HG03378 (cell line): ENCODE measurements around the gene GREB1.
A peak's percentile ranks its signal among the peaks of the same experiment; 100 is the strongest.

Experiments used
- ATAC-seq: cut with Tn5 transposase; IDR thresholded peaks from one replicate; pipeline ENCODE4 v1.9.1; 2021; ENCODE audit warnings: mild to moderate bottlenecking, moderate library complexity; ENCODE audit not compliant: unreplicated experiment

The GREB1 gene

DNA sequence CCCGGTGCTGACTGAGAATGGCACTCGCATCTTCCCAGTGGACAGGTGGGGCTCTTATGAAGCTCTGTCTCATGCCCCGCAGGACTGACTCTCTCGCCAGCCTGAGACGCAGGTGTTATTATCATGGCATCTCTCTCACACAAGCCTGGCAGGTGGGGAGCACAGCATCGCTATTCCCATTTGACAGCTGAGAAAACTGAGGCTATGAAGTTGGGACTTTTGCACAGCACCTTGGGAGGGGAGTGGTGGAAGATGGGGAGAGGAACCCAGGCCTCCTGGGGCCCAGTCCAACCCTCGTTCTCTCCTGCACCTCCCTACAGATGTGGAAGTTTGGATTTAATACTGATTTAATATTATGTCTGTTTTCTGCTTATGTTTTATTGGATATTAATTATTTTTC lies 145.2 kb downstream of the GREB1 start:
- ATAC-seq, result no peak

DNA sequence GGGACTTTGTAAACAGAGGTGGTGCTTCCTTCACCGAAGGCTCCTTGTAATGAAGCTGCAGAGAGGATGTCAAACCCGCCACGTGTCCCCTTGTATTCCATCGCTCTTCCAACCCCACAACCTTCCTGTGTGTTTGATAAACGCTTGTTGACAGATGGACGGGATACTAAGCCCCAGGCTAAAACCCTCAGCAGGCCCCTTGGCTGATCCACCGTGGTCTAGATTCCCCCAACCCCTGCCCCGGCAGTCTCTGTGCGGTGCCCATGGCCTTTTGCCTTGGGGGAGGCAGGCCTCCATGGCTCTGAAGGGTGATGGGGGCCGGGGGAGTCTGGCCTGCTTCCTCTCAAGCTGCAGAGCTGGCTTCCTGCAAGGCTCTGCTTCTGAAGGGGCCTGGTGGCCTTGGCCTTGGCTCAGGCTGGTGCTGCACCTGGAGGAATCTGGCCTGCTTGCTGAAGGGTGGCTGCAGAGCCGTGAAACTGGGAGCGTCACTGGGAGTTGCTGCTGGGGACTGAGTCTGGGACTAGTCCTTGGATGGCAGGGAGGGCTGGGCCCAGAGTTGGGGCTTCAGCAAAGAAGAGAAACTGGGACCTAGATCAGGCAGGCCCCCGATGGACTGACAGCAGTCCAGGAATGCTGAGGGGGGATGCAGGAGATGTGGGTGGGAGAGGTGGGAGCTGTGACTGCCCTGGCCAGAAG lies 145.8 kb downstream of the GREB1 start:
- ATAC-seq, result no peak

DNA sequence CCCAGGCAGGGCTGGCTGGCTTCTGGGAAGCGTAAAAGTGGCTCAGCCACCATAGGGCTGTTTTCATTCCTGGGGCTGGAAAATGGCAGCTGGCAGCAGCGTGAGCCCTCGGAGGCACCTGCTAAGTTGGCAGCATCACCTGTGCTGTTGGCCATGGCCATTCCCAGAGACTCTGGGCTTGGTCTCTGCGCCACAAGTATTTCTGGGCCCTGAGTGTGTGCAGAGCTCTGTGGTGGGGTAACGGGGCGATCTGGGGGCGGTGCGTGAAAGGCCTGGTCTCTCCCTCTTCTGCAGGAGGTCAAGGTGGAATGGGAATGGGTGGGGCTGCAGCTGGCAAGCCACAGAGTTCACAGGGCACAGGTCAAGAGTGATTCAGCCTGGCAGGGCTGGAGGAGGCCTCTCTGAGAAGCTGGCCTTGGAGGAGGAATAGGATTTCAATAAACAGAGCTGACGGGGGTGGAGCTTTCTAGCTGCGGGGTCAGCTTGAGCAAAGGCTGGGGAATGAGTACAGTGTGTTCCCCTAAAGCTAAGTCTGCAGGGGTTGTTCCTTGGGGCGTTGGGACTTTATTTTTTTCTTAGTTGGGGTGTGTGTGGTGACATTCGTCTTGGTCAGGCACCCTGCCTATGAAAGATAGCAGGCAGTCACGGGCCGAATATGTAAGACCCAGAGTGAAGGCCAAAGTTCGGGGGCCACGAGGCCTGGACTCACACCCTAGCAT lies 146.5 kb downstream of the GREB1 start:
- ATAC-seq, result no peak

DNA sequence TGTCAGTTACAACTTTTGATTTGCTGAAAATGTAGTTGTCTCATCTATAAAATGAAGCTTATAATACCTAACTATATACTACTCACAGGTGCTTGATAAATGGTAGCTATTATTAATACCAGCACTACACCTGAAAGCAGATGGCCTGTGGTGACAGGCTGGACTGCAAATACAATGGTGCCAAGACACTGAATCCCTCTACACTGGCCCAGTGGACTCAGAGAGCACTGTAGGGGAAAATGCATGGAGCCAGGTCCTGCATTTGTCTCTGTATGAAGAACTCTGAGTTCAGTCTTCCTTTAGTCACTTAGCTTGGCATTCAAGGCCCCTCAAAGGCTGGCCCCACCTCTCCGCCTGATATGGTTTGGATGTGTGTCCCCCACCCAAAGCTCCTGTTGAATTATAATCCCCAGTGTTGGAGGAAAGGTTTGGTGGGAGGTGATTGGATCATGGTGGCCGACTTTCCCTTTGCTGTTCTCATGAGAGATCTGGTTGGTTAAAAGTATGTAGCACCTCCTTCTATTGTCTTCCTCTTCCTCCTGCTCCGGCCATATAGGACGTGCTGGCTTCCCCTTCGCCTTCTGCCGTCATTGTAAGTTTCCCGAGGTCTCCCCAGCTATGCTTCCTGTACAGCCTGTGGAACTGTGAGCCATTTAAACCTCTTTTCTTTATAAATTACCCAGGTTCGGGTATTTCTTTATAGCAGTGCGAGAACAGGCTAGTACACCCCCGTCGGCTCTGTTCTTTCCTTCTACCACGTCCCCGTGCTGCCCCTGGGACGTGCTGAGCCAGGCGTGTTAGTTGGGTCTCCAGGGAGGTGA lies 147.3 kb downstream of the GREB1 start:
- ATAC-seq, result no peak

DNA sequence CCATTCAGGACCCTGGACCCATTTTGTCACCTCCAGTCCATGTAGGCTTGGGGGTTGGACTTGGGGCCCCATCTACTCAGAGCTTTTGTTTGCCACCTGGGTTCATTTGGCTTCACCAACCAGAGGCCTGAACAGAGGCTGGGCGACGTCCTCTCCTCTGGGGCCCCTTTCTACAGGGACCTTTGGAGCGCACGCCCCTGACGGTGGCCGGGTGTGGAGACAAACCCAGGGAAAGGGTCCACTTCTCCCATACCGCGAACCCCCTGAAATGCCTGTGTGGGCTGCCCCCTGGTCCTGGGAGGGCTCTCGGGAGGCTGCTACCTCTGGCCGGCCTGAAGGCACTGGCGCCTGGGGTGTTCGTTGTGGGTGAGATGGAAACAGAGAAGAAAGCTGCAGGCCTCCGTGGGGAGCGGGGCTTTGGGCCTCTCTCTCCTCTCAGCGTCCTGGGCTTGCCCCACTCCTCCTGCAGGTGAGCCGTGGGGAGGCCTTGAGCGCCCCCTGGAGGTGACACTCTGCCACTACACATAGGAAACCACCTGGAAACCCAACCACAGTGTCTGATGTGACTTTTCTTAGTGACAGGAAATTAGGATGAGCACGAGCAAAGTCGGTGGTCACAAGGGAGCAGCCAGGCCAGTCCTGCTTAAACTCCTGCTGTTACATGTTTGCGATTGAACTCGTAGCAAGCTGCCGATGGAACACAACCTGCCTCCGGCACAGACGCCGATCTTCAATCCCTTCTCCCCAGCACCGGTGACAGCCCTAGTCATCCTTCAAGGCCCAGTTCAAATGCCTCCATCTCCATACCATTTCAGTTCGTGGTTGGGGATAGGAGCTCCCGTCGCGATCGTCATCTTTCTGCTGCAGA lies 148.1 kb downstream of the GREB1 start:
- no peak for ATAC-seq

DNA sequence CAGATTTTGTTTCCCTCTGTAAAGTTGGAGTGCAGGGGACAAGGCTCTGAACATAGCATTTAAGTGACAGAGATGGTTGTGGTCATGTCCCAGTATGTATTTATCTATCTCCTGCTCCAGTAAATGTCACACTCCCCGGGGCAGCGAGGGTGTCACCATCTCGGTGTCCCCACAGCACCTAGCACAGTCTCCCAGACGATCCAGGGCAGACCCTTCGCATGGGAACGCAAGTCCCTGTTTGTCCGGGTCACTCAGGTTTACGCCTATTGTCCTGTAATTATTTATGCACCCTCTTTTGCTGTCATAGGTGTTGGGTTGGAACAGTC lies 148.7 kb downstream of the GREB1 start:
- no peak for ATAC-seq

DNA sequence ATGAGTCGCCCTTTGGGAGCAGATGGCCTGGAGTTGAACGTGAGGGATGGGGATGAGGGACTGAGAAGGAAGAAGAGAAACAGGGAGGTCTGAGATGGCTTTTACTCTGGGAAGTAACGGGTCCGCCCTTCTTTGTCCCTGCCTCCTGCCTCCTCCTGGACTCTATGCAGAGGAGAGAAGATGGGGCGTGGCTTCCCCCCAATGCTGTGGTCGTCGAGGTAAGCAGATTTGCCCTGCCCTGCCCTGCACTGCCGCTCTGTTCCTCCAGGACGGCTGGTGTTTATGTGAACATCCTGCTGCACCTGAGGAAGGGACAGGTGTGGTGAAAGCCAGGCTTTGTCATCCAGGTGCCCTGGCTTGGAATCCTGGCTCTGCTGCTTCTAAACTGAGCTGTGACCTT lies 149.6 kb downstream of the GREB1 start:
- no peak for ATAC-seq

DNA sequence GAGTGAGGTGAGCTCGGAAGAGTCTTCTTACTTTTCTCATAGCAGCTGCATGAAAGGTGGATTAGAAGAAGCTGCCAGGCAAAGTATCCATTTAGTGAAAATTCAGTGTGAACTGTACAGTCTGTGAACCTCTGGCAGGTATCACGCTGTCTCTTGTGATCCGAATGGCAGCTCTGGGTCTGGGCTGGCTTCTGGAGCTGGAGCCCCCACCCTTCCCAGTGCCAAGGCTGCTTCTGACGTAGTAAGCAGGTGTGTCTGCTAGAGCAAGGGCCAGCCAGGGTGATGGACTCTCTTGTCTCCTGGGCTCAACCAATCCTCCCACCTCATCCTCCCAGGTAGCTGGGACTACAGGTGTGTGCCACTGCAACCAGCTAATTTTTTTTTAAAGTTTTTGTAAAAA lies 150.1 kb downstream of the GREB1 start:
- ATAC-seq, result no peak

DNA sequence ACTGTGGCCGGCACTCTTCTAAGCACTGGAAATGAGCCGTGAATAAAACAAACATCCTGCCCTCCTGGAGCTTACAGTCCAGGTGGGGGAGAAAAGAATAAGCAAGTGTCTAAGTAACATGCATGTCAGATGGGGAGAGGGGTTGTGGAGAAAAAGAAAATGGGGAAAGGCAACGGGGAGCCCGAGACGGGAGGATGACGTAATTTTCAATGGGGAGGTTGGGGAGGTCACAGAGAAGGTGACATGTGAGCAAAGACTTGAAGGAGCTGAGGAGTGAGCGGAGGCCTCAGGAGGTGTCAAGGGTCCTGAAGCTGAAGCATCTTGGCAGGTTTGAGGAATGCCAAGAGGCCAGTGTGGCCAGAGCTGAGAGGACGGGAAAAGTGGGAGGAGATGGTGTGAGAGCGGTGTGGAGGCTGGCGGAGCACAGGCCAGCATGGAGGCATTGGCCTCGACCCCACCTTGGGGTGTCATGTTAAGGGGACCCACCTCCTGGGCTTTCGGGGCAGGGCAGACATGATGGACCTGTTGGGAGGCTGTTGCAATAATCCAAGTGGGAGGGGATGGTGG lies 151.1 kb downstream of the GREB1 start:
- no peak for ATAC-seq

DNA sequence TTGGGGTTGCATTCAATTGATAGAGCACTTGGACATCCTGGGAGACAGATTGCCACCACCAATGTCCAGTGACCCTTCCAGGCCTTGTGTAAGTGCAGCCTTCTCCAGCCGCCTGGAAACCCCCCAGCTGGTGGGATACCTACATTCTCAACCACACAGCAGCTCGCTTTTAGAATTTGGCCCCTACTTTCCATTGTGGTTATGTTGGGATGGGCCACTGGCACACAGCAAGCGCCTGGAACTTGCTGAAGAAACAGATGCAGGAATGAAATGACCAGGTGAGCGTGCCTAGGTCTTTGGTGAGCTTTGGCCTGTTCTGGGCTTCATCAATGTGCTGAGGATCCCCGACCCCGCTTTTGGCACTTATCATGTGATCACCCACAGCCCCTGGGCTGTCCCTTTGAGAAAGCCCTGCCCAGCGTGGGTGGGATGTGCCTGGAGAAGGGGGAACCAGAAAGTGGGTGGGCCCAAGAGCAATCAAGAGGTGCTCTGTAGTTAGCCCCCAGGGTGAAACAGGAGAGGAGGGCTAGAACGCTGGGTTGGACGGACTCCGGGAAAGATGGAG lies 152.1 kb downstream of the GREB1 start:
- no peak for ATAC-seq

DNA sequence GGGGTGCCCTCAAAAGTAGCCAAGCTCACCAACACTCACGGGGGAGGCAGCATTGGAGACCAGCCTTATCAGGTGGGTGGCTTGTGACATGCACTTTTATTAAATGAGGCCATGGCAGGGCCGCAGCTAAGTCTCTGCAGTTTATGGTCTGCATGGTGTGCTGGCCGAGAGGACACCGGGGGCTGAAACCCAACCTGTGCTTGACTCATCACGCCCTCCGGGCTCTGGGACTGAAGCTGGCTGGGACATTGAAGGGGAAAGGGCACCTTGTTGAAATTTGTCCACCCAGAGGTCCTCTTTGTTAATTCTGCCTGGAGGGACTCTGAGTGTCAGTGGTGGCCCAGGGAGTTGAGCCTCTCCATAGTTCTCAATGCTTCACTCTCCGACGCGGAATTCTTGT lies 153.9 kb downstream of the GREB1 start:
- no peak for ATAC-seq

DNA sequence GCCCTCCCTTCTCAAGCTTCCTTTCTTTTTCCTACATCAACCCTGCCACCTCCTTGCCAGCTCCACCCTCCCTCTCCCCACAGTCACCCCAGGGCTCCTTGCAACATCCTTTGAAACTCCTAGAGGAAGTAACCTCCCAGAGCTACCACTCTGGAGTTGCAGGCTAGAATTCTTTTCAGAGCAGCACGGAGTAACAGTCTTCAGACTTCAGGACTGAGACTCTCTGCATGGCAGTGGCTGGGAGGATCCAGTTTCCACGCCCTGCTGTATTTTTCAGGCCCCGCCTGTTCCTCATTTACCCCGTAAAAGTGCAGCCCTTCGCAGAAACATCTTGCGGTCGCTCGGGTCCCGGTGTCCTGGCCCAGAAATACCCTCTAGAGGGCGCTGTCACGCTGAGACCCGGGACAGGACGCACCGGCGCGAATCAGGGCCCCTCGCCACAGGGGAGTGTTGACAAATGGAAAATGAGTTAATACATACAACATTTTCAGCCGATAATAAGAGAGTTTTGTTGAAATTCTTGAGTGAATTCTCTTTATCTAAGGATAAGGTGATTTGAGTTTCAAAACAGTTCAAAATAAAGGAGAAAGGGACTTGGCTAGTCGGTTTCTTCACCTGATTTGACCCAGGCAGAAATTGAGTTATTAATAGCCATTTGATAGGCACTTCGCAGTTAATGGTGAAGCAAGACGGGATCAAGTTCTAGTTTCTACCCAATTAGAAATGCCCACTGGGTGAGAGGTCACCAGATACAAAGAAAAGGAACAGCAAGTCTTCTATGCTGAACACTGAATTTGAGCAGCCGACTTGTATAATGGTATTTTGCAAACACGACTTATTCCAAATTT lies 154.6 kb downstream of the GREB1 start:
- peak; percentile 75 for ATAC-seq

DNA sequence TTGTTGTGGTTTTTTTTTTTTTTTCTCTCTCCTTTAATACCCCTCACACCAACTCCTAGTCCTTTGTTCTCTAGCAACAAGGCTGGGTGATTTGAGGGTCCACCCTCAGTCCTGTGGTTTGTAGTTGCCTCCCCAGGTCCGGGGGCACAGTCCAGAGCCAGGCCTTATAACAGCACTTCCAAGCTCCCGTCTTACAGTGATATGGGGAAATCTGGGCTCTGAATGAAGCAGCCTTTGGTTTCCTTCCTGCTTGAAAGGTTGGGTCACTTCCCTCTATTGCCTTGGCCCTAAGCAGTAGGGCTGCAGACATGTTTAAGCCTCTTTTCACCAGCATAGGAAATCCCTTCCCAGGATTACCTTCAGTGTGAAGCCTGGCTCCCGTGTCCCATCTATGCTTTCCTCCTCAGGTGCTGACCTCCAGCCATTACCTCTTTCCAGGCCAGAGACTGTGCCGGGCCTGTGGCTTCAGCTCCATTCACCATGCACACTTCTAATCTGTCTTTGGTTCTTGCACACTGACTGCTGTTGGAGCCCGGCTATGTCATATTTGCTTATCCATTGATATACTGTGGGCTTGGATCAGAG lies 157.3 kb downstream of the GREB1 start:
- ATAC-seq, result no peak
